ENCODE results near the gene FLCN. TPM values are rescaled to one million over a fixed set of nuclear protein-coding genes. Genes with fewer than 3 reads are reported as not detected.
"Not testable (repeated sequence)": the region's sequence is repeated elsewhere in the genome, so short reads cannot be mapped to it uniquely, and the experiment has no call there.

Gene FLCN
- total RNA-seq, 1 donor from 2014 or later, result 40.0 TPM

DNA sequence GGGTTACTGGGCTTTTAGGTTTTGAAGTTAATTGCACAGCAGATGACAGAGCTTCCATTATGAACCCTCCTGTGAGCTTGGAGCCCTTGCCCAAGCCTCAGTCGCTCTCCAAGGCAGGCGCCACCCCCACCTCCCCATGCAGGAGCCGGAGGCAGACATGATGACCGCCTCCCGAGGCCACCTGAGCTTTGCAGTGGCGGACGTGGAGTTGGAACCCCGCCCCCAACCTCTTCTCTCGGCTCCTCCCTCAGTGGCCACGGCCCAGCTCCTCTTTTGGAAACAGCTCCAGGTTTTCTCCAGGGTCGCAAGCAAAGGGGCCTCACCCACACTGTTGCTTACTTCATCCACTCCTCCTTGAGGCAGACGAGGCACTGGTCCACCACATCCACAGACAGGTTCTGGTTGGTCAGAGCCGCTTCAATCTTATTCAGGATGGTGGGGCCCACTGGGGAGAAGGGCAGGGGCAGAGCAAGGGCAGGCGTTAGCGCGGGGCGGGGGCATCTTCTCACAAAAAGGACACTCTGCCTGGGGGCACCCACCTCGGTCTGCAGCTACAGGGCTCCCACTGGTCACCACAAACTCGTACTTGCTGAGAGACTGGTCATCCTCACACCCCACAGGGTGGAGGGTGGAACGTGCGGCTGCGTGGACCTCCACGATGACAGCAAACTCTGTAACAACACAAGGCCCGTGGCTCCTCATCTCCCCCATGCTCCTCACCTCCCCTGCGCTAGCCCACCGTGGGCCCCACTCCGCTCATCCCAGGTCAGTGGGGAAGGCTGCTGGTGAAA lies 22.1 kb downstream of the FLCN start:
- DNase-seq (ENCODE audit: low spot score), result no peak

DNA sequence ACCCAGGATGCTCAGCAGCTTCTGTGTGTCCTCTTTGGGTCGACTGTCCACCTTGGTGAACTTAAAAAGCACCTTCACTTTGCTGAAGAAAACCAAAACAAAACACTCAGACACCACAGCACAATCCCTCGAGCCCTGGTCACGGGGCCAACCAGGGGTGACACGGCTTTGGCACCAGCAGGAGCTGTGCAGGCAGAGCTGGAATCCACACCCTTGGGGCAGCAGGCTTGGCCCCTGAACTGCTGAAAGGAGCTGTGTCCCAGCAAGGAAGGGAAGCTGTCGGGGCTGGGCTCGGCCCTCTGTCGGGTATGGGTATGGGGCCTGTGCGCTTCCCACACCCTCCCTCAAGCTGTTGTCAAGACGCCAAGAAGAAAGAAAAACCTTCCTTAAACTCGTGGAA lies 23.2 kb downstream of the FLCN start:
- DNase-seq (ENCODE audit: low spot score), result no peak

DNA sequence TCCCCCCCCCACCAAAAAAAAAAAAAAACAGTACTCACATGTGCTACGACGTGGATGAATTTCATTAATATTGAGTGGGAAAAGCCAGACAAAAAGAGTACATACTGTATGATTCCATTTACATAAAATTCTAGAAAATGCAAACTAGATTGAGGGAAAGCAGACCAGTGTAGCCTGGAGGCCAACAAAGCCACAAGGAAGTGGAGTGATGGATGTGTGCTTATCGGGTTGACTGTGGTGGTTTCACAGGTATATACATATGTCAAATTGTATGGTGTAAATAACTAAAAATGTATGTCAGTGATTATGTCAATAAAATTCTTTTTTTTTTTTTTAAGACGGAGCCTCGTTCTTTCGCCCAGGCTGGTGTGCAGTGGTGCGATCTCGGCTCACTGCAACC lies 29.0 kb downstream of the FLCN start:
- DNase-seq (ENCODE audit: low spot score), result no peak

DNA sequence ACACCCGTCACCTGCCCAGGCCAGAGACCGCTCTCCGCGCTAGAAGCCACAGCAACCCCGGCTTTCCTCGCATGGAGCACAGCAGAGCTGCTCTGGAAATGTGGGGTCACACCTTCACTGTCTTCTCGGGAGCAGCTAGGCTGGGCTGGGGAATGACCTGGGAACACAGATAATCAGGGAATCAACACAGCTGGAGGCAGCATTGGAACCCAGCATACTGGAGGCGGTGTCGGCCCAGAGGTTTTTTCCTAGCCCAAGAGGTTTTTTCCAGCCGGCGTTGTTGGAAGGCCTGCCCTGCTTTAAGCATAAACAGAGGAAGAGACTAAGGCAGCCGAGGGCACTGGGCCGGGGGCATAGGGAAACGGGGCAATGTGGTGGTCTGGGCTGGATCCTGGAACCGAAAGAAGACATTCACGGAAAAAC lies 30.0 kb downstream of the FLCN start:
- no peak for DNase-seq (ENCODE audit: low spot score)

DNA sequence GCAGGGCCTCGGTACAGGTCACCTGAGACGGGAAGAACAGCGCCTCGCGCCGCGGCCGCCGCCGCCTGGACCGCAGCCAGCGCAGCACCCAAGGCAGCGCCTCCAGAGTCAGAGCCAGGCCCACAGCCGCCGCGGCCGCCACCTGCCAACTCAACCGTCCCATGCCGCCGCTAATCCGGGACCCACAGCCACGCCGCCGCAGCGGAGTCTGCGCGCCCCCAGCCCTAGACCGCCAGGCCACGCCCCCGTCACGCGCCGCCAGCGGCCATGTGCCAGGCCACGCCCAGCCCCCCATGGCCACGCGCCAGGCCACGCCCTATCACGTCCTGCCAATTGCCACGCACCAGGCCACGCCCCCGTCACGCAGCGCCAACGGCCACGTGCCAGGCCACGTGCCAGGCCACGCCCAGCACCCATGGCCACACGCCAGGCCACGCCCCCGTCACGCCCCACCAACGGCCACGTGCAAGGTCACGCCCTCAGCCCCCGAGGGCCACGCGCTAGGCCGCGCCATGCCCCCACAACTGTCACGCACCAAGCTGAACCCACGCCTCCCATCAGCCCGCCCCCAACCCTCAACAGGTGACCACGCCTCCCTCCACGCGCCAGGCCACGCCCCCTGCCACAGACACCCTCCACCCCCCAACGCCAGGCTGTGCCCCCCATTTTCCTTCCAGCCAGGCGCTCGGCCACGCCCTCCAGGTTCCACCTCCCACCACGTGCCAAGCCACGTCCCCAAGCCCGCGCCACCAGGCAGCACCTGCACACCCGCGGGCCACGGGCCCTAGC lies 30.6 kb downstream of the FLCN start, which contains the start of gene PLD6:
Gene PLD6 (minus strand): TSS at position 210 of the 789 bp plus-strand sequence. CDS start 47 bp downstream, at position 163.
- peak; percentile 95 for DNase-seq (ENCODE audit: low spot score)

DNA sequence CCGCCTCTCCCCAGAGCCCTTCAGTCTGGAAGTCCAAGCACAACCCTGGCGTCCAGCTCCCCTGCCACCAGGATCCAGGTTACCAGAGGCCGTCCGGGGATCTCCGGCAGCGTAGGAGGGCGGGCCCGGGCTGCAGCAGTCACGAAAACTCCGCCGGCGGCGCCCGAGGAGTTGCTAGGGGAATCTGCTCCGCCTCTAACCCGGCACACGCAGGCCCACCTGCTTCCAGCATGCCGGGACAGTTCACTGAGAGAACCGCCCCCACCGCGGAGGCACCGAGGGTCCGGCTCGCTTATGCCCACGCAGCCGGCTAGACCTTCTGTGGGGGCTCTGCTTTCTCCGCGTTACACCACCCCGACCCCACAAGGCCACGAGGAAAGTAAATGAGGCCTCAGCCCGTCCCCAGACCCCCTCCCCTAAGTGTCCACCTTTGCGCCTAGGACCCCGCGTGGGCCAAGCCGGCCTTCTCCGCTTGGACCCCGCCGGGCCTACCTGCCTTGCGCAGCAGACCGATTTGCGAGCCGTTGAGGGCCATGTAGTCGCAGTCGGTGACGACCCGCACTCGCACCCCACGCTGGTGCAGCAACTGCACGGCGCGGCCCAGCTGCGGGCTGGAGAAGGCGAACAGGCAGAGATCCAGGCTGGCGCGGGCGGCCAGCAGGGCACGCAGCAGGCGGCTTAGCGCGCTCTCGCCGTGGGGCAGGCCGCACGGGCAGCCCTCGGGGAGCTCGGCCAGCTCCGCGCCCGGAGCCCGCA lies 31.4 kb downstream of the FLCN start:
- DNase-seq (ENCODE audit: low spot score), result no peak

DNA sequence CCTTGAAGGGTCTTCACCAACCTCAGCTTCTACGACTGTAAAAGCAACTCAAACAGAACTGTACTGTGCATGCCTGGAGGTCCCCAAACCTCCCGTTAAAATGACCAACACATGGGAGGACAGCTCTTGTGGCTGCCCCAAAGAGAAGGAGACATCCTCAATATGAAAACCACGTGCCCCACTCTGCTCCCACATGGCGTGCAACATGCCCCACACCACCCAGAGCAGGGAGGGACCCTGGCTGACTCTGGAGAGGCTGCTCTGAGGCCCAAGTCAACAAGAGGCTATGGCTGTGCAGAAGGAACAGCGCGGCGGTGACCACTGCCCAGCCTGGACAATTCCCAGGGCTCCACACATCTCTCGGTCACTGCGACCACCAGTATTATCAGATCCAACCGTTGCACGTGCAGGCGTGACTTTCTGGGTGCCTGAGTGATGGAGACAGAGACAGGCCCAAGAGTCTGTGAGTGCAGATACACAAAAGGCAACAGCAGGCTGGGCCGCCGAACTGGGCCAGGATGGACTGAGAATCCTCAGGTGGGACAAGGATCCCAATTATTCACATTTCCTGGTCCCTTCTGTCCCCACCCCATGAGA lies 32.2 kb downstream of the FLCN start:
- DNase-seq (ENCODE audit: low spot score), result no peak

DNA sequence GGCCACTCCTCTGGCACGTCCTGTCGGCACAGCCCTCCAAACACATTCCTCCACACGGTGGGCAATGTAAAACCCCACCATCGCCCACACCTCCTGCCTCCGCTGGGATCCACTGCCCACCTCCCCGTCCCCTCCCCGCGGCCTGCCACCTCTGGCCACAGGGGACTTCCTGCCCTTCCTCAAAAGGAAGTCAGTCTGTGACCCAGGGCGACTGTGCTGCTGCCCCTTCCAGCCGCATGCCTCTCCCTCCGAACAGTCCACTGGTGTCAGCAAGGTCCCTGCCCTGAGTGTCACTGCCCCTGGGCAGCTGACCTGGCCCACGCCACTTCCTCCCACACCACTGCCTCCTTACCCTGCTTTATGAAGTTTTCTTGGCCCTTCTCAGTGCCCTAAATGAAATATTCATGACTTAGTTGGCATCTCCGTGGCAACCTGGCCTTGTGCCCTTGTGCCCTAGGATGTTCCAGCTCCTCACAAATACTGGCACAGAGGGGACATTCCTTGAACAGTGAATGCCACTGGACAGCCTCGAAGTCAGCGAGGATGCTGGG lies 32.9 kb downstream of the FLCN start:
- DNase-seq (ENCODE audit: low spot score), result no peak

DNA sequence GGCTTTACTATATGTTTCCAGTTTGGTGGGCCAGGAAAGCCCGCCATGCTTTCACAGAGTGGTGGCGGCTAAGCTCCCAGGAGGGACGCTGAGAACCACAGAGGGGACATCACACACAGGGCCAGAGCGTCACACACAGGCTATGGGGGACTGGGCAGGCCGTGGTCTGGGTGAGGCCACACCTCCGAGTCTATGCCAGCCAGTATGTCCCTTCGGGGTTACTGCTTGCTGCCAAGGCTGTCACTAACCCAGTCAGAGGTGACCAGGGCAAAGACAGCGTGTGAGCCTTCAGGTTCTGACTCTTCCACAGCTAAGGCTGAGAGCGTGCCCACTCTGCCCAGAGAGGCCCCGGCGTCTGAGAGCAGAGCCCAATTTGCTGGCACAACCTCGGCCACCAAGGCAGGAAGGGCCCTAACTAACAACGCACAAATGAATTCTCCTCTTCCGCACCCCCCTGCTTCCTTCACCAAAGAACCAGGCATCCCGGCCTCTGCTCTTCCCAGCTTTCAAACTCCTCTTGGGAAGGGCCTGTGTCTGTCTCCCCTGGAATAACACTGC lies 33.7 kb downstream of the FLCN start:
- no peak for DNase-seq (ENCODE audit: low spot score)

DNA sequence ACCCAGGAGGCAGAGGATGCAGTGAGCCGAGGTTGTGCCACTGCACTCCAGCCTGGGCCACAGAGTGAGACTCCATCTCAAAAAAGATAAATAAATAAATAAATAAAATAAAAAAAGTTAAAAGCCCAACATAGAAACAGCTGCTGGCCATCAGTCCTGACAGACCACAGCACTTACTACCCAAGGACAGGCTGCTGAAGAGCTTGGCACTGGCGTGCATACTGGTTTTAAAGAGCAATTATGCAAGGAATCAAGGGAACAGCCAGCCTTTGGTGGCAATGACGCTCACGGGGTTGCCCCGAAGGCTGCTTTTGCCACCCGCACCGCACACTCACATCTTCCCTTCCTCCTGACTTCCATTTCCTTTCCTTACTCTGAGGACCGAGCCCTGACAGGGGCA lies 35.1 kb downstream of the FLCN start:
- no peak for DNase-seq (ENCODE audit: low spot score)

DNA sequence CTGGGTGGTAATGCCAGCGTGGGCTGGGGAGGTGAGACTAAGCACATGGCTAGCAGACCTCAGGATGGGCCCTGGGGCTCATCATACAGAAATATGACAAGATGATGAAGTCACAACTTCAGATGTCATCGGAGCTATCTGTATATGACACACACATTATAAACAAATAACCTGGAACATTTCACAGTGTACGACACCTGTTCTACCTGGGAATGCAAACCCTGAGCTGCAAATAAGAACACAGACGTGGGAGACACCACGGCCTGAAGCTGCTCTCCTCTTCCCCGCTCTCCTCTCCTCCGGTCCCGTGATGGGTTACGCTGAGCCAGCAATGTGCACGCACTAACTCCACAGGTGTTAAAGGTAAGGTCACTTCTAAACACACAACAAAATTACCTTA lies 35.7 kb downstream of the FLCN start:
- DNase-seq (ENCODE audit: low spot score), result no peak

DNA sequence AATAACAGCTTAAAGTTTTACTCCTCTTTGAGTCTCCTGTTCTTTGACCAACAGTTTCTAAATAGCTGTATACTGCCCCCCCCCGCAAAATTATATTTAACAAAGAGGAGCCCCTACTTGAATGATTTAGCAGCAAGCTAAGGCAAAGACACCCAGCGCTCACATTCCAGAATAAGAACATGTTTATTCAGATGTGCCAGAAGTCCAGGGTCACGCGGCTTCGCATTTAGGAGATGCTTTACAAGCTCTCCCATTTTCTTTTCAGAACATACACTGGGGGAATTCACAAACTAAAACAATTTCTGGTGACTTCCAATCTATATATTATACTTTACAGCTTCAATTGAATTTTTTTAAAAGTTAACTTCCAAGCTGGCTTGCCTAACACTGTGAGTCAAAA lies 36.1 kb downstream of the FLCN start:
- no peak for DNase-seq (ENCODE audit: low spot score)

DNA sequence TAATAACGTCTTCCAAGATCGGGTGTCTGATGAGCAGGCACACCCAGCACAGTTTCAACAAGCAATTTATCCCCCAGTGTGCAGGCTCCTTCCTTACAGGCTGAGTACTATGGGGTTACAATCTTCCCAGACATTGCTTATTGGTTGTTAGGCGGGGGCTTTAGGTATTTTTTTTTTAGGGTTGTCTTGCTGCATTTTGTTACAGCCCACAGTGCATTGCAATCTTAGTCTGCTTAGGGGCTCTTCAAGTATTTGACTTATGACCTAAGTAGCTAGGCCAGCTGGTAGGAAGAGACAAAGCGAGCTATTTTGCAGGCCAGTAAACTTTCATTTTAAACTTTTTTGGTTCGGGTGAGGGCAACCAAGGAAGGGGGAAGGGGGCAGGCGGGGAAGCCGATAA lies 36.7 kb downstream of the FLCN start:
- no peak for DNase-seq (ENCODE audit: low spot score)

DNA sequence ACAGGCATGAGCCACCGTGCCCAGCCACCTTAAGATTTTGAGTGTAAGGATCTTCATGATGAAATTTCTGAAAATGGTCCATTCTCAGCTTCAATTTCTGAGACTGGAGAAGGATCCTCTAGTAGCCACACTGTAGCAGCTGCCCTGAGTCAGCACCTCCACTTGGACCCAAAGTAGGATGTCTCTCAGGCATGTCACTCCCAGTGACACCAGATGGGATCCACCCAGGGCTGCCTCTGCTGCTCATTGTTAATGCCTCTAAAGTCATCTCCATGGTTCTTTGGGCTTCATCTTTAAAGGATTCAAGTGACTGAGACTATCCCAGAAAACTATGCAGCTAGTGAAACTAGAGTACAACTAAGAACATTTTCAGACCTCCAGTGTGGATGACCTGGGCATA lies 38.7 kb downstream of the FLCN start:
- no peak for DNase-seq (ENCODE audit: low spot score)

DNA sequence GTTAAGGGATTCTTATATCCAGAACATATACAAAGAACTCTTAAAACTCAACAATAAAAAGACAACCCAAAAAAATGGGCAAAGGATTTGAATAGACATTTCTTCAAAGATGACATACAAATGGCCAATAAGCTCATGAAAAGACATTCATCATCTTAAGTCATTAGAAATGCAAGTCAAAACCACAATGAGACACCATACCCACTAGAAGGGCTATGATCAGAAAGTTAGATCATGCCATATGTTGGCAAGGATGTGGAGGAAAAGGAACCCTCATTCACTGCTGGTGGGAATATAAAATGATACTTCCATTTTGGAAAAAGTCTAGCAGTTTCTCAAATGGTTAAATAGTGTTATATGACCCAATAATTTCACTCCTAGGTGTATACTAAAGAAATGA lies 40.2 kb downstream of the FLCN start:
- no peak for DNase-seq (ENCODE audit: low spot score)

DNA sequence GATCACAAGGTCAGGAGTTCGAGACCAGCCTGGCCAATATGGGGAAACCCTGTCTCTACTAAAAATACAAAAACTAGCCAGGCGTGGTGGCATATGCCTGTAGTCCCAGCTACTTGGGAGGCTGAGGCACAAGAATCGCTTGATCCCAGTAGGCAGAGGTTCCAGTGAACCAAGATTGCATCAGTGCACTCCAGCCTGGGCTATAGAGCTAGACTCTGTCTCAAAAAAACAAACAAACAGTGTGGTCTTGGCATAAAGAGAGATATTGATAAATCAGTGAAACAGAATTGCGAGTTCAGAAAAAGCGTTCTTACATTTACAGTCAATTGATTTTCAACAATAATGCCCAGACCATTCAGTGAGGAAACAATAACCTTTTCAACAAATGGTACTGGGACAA lies 41.5 kb downstream of the FLCN start:
- DNase-seq (ENCODE audit: low spot score), result not testable (repeated sequence)

DNA sequence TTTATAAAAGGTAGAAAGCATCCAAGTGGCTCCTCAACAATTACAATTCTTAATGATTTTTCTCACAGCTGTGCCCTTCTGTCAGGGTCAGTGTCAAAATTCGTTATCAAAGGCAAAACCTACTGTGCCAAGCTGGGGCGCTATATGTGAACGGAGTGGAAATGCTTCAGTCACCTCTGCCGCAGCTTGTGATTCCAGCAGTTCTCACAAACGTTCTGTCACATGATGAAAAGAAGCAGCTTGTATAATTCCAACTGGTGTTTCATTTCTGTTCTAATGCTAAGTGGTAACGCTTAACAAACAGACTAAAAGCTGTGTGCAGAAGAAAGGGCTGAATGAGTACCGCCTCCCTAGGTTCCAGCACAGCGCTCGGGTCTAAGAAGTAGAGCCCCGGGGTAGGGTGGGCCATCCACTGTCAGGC lies 45.0 kb downstream of the FLCN start:
- no peak for DNase-seq (ENCODE audit: low spot score)

DNA sequence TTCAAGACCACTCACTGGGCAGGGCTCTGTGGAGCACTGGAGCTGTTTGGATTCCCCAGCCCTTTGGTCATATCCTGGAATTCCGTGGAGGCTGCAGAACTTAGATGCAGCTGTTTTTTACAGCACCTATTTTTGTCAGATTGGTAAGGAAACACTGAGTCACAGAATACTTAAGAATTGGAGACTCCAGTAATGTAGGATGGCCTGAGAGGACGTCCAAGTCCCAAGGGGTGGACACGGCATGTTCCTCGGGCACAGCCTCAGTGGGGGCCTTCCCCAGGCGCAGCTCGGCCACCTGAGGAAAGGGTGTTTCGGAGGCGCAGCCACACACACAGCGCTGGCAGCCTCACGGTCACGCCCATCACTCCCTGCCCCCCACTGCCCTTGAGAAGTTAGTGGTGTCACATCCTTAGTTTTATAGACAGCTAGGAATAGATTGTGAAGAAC lies 45.6 kb downstream of the FLCN start:
- DNase-seq (ENCODE audit: low spot score), result no peak

DNA sequence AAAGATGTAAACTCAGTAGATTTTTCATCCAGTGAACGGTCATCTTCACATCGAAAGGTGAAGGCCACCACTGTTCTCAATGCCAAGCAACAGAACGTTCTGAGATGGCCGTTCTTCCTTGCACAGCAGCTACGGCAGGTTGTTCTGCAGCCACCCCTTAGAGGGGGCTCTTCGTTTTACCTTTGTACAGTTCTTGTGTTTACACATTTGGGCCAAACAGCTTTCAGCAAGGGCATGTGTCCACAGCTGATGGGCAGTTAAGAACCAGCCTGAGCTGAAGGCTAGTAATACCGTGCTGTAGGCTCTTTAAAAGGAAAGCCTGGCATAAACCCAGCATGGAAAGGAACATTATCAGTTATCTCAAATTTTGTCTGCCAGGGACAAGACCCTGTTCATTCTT lies 46.8 kb downstream of the FLCN start:
- DNase-seq (ENCODE audit: low spot score), result no peak

DNA sequence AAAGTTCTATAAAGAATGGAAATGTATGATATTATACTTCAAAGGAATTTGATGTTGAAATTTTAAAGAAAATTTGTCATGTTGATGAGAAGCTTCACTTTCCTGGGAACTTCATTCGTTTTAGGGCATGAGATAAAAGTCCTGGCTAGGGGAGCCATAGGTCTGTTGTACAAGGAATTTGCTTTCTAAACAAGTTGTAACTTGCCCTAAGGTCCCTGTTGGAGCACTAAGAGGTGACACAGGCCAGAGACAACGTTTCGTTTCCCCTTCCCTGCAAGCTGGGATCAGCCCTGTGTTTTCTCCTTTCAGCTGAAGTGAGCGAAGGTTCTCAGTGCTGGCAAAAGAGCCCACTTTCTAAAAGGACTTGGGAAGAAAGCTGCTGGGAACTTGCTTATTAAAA lies 47.4 kb downstream of the FLCN start:
- DNase-seq (ENCODE audit: low spot score), result no peak

DNA sequence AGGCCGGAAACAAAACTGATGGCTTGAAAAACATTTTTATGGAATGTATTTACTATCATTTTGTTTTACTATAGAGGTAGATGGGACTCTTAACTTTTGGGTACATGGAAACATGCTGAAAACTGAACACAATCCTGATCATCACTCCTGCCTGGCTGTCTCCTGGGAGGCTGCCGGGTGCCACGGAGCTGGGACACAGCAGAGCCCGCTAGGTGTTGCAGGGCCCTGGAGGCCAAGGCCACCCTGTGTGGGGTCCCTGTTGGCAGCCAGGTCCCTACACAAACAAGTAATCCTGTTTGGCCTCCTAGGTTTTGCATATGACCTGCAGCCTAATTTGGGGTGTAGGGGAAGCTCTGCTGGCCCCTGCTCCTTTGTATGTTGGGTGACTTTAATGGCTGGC lies 48.4 kb downstream of the FLCN start:
- DNase-seq (ENCODE audit: low spot score), result no peak

Measured in mesenteric fat pad (tissue), 1 donor.